ENCODE data around the gene HMG20A.

HMG20A gene

GRCh38 chr15:77499087-77499760 lies 78.5 kb downstream of the HMG20A start:
- no peak for DNase-seq (ENCODE audit: extremely low spot score)
- TF ChIP-seq, protein P1, sequence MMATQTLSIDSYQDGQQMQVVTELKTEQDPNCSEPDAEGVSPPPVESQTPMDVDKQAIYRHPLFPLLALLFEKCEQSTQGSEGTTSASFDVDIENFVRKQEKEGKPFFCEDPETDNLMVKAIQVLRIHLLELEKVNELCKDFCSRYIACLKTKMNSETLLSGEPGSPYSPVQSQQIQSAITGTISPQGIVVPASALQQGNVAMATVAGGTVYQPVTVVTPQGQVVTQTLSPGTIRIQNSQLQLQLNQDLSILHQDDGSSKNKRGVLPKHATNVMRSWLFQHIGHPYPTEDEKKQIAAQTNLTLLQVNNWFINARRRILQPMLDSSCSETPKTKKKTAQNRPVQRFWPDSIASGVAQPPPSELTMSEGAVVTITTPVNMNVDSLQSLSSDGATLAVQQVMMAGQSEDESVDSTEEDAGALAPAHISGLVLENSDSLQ (IDR thresholded peaks at IDR 0.05) = no peak
- TF ChIP-seq SUZ12 (IDR thresholded peaks at IDR 0.05) (no peak), NFRKB (IDR thresholded peaks at IDR 0.05) (no peak)
- CTCF ChIA-PET = interaction anchor here (1.1 to 2.6 kb wide), 3 partner anchors 45 to 463 kb away, joined by 3 to 15 read pairs (median 6); no protein-coding TSS in a partner anchor
- POLR2A ChIA-PET = no interaction called here

GRCh38 chr15:77500989-77501388 lies 80.3 kb downstream of the HMG20A start:
- TF ChIP-seq, protein P1 (IDR thresholded peaks at IDR 0.05) = no peak
- TF ChIP-seq SP1 (IDR thresholded peaks at IDR 0.05) (no peak), LEF1 (IDR thresholded peaks at IDR 0.05; ENCODE audit: borderline replicate concordance) (no peak), NFRKB (IDR thresholded peaks at IDR 0.05) (no peak), BHLHE40 (IDR thresholded peaks at IDR 0.05; ENCODE audit: borderline replicate concordance) (no peak), FOXM1 (IDR thresholded peaks at IDR 0.05; ENCODE audit: borderline replicate concordance) (no peak), SUZ12 (IDR thresholded peaks at IDR 0.05) (no peak), L3MBTL2 (conservative IDR thresholded peaks at IDR 0.05) (no peak), TARDBP (IDR thresholded peaks at IDR 0.05) (no peak), FOXK2 (IDR thresholded peaks at IDR 0.05) (no peak), ARNT (IDR thresholded peaks at IDR 0.05) (no peak), FOXA1 (IDR thresholded peaks at IDR 0.05) (no peak), HDGF (IDR thresholded peaks at IDR 0.05; ENCODE audit: borderline replicate concordance) (no peak), ZNF384 (IDR thresholded peaks at IDR 0.05) (no peak), CTBP1 (IDR thresholded peaks at IDR 0.05; ENCODE audit: borderline replicate concordance) (no peak), ELF4 (IDR thresholded peaks at IDR 0.05) (no peak)
- POLR2A ChIA-PET = no interaction called here
- CTCF ChIA-PET = no interaction called here
- no peak for DNase-seq (ENCODE audit: extremely low spot score)

DNA sequence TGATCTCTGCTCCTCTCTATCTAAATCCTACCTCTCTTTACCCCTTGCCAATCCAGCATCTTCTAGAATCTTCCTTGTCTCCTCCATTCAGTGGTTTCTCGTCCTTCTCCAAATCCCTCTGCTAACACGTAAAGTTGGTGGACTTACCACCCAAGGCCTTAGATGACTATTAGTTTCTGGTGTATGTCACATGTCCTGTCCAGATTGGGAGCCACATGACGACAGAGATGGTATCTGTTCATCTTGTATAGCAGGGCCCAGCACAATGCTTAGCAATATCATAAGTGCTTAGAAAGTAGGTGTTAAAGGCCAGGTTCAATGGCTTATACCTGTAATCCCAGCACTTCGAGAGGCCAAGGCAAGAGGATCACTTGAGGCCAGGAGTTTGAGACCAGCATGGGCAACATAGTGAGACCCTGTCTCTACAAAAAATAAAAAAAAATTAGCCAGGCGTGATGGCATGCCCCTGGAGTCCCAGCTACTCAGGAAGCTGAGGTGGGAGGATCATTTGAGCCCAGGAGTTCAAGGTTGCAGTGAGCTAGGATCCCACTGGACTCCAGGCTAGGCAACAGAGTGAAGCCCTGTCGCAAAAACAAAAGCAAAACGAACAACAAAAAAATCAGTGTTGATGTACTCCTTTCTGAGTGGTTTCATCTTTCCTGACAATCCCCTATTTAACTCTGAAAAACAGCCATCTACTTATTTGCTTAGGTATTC lies 81.8 kb downstream of the HMG20A start:
- POLR2A ChIA-PET = interaction anchor here (1.0 kb wide), 1 partner anchor 41 kb away, joined by 4 read pairs; no protein-coding TSS in a partner anchor
- no peak for DNase-seq (ENCODE audit: extremely low spot score)
- TF ChIP-seq, protein P1 (IDR thresholded peaks at IDR 0.05) = no peak
- TF ChIP-seq SP1 (IDR thresholded peaks at IDR 0.05) (no peak), SUZ12 (IDR thresholded peaks at IDR 0.05) (no peak), ZNF384 (IDR thresholded peaks at IDR 0.05) (no peak), FOXM1 (IDR thresholded peaks at IDR 0.05; ENCODE audit: borderline replicate concordance) (no peak), TARDBP (IDR thresholded peaks at IDR 0.05) (no peak), LEF1 (IDR thresholded peaks at IDR 0.05; ENCODE audit: borderline replicate concordance) (no peak), L3MBTL2 (conservative IDR thresholded peaks at IDR 0.05) (no peak), ARNT (IDR thresholded peaks at IDR 0.05) (no peak)
- CTCF ChIA-PET = interaction anchor here (0.6 kb wide), 1 partner anchor 81 kb away, joined by 3 read pairs; no protein-coding TSS in a partner anchor

- CTCF ChIA-PET = no interaction called here
- POLR2A ChIA-PET = interaction anchor here (1.0 kb wide), 1 partner anchor 40 kb away, joined by 4 read pairs; no protein-coding TSS in a partner anchor
- no peak for DNase-seq (ENCODE audit: extremely low spot score)
- no peak for TF ChIP-seq LEF1 (IDR thresholded peaks at IDR 0.05; ENCODE audit: borderline replicate concordance)
- TF ChIP-seq CTBP1 (IDR thresholded peaks at IDR 0.05; ENCODE audit: borderline replicate concordance) = no peak
- TF ChIP-seq, protein P1 (IDR thresholded peaks at IDR 0.05) = no peak
- TF ChIP-seq HDGF (IDR thresholded peaks at IDR 0.05; ENCODE audit: borderline replicate concordance) = no peak
- TF ChIP-seq ELF4 (IDR thresholded peaks at IDR 0.05) = no peak
- no peak for TF ChIP-seq NFRKB (IDR thresholded peaks at IDR 0.05)
- no peak for TF ChIP-seq FOXK2 (IDR thresholded peaks at IDR 0.05)
- no peak for TF ChIP-seq FOXA1 (IDR thresholded peaks at IDR 0.05)
These were observed 82.6 kb downstream of the HMG20A start for GRCh38 chr15:77503240-77503639.

- no peak for TF ChIP-seq FOXM1 (IDR thresholded peaks at IDR 0.05; ENCODE audit: borderline replicate concordance)
- TF ChIP-seq SUZ12 (IDR thresholded peaks at IDR 0.05) = no peak
- TF ChIP-seq, protein P1 (IDR thresholded peaks at IDR 0.05) = no peak
- TF ChIP-seq FOXK2 (IDR thresholded peaks at IDR 0.05) = no peak
- TF ChIP-seq HDGF (IDR thresholded peaks at IDR 0.05; ENCODE audit: borderline replicate concordance) = no peak
- no peak for TF ChIP-seq SP1 (IDR thresholded peaks at IDR 0.05)
- no peak for TF ChIP-seq CTBP1 (IDR thresholded peaks at IDR 0.05; ENCODE audit: borderline replicate concordance)
- CTCF ChIA-PET = interaction anchor here (1.3 kb wide), 1 partner anchor 39 kb away, joined by 3 read pairs; no protein-coding TSS in a partner anchor
- DNase-seq (ENCODE audit: extremely low spot score) = no peak
- POLR2A ChIA-PET = interaction anchor here (1.0 kb wide), 1 partner anchor 40 kb away, joined by 4 read pairs; no protein-coding TSS in a partner anchor
These were observed 83.1 kb downstream of the HMG20A start for GRCh38 chr15:77503764-77504163.

Measured in HEK293T (cell line).